ENCODE data around the gene SLC25A46.

SLC25A46 gene

DNA sequence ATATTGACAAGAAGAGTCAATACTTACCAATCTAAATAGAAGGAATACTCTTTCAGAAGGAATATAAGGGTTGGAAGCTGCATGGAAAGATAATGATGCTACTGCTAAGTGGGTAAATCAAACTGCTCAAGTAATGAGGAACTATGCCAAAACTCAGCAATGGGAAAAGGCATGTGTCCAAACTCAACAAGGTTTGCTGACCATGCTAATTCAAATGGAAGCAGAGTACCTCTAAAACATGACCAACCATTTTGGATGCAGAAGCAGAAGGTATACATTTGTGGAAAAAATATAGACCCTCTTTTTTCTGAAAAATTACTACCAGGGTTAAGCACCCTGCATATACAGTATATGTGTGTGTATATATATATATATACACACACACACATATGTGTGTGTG, 33.5 kb upstream of the SLC25A46 start:
- ATAC-seq (ENCODE audit: low read depth) (no peak), DNase-seq (ENCODE audit: low spot score) (no peak)
- Histone ChIP-seq H3K27me3 (ENCODE audit: insufficient read depth, poor library complexity, severe bottlenecking) (peaks cover 8% of the 10 kb centered on the region), H3K4me3 (ENCODE audit: severe bottlenecking) (no peak overlapping the region), H3K9me3 (ENCODE audit: severe bottlenecking) (no peaks in the 10 kb centered on the region), H3K27ac (ENCODE audit: poor library complexity, severe bottlenecking) (no peak overlapping the region), H3K4me1 (ENCODE audit: insufficient read depth, poor library complexity, severe bottlenecking) (no peaks in the 10 kb centered on the region), H3K36me3 (ENCODE audit: low read depth) (no peaks in the 10 kb centered on the region)
- TF ChIP-seq, protein P1, sequence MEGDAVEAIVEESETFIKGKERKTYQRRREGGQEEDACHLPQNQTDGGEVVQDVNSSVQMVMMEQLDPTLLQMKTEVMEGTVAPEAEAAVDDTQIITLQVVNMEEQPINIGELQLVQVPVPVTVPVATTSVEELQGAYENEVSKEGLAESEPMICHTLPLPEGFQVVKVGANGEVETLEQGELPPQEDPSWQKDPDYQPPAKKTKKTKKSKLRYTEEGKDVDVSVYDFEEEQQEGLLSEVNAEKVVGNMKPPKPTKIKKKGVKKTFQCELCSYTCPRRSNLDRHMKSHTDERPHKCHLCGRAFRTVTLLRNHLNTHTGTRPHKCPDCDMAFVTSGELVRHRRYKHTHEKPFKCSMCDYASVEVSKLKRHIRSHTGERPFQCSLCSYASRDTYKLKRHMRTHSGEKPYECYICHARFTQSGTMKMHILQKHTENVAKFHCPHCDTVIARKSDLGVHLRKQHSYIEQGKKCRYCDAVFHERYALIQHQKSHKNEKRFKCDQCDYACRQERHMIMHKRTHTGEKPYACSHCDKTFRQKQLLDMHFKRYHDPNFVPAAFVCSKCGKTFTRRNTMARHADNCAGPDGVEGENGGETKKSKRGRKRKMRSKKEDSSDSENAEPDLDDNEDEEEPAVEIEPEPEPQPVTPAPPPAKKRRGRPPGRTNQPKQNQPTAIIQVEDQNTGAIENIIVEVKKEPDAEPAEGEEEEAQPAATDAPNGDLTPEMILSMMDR (IDR thresholded peaks at IDR 0.05; ENCODE audit: poor library complexity, severe bottlenecking), result no peak

DNA sequence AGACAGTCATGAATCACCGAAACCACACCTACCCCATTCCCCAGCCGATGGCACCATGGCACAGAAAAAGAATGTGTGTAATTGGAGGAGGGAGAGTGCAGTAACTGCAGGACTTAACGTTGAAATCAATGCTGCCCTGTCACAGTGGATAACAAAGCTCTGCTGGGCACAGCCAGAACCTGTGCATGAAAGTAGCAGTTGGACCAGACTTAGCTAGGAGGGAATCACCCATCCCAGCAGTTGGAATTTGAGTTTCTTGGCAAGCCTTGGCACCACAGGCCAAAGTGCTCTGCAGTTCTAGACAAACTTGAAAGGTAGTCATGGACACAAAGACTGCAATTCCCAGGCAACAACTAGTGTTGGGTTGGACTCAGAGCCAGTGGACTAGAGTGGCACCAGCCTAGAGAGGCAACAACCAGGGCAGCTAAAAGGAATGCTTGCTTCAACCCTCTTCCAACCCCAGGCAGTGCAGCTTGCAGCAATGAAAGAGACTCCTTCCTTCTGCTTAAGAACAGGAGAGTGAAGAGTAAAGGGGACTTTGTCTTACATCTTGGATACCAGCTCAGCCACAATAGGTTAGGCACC, 31.5 kb upstream of the SLC25A46 start:
- TF ChIP-seq, protein P1 (IDR thresholded peaks at IDR 0.05; ENCODE audit: poor library complexity, severe bottlenecking), result no peak
- ATAC-seq (ENCODE audit: low read depth) (0 out of 3 replicates have a peak, but pooled peaks have one; percentile 54), DNase-seq (ENCODE audit: low spot score) (no peak)
- Histone ChIP-seq H3K4me1 (ENCODE audit: insufficient read depth, poor library complexity, severe bottlenecking) (no peaks in the 10 kb centered on the region), H3K9me3 (ENCODE audit: severe bottlenecking) (no peaks in the 10 kb centered on the region), H3K27me3 (ENCODE audit: insufficient read depth, poor library complexity, severe bottlenecking) (no peaks in the 10 kb centered on the region), H3K36me3 (ENCODE audit: low read depth) (no peaks in the 10 kb centered on the region), H3K4me3 (ENCODE audit: severe bottlenecking) (no peak overlapping the region), H3K27ac (ENCODE audit: poor library complexity, severe bottlenecking) (no peak overlapping the region)

DNA sequence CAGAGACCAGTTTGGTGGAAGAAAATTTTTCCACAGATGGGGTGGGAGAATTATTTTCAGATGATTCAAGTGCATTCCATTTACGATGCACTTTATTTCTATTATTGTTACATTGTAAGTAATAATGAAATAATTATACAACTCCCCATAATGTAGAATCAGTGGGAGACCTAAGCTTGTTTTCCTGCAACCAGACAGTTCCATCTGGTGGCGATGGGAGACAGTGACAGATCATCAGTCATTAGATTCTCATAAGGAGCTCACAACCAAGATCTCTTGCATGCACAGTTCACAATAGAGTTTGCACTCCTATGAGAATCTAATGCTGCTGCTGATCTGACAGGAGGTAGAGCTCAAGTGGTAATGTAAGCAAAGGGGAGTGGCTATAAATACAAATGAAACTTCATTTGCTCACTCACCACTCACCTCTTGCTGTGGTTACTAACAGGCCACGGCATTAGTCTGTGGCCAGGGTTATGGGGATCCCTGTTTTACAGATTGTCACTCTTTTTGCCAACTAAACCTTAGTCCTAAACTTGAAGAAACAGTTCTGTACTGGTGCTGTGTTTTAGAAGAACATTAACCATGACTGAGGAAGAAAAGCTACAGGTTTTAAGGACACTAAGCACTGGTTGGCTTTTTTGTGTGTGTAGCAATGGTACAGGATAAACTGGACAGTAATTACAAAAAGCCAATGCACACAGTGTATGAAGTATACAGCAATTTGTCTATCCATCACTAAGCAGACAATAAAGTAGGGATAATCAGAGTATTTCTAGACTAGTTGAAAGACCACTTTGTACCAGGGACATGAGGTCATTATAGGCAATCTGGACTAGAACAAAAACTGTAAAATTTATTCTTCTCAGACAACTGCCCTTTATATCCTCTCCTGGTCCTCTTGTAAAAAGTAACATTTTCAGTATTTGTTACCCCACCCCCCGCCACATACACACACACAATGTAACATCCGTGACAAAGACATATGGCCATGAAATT, 22.3 kb upstream of the SLC25A46 start:
- Histone ChIP-seq H3K27ac (ENCODE audit: poor library complexity, severe bottlenecking) (no peak overlapping the region), H3K4me1 (ENCODE audit: insufficient read depth, poor library complexity, severe bottlenecking) (no peaks in the 10 kb centered on the region), H3K36me3 (ENCODE audit: low read depth) (no peaks in the 10 kb centered on the region), H3K9me3 (ENCODE audit: severe bottlenecking) (no peaks in the 10 kb centered on the region), H3K27me3 (ENCODE audit: insufficient read depth, poor library complexity, severe bottlenecking) (peaks cover 6% of the 10 kb centered on the region), H3K4me3 (ENCODE audit: severe bottlenecking) (no peak overlapping the region)
- TF ChIP-seq, protein P1 (IDR thresholded peaks at IDR 0.05; ENCODE audit: poor library complexity, severe bottlenecking), result peak; percentile 22
- DNase-seq (ENCODE audit: low spot score) (no peak), ATAC-seq (ENCODE audit: low read depth) (no peak)

DNA sequence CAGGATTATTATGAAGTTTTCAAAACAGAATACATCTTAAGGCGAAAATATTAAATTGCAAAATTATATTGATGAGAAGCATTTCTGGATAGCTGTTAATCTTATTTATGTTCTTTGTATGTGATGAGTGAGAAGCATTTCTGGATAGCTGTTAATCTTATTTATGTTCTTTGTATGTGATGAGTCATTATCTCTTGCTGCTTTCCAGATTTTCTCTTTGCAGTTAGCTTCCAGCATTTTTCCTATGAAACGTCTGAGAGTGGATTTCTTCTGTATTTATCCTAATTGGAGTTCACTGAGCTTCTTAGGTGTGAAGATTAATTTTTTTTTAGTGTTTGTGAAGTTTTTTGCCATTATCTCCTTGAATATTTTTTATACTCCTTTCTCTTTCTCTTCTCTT, 20.5 kb upstream of the SLC25A46 start:
- no peaks in the 10 kb centered on the region for H3K36me3 ChIP-seq (ENCODE audit: low read depth)
- no peak for DNase-seq (ENCODE audit: low spot score)
- peaks cover 6% of the 10 kb centered on the region for H3K27me3 ChIP-seq (ENCODE audit: insufficient read depth, poor library complexity, severe bottlenecking)
- no peak overlapping the region for H3K4me3 ChIP-seq (ENCODE audit: severe bottlenecking)
- no peaks in the 10 kb centered on the region for H3K4me1 ChIP-seq (ENCODE audit: insufficient read depth, poor library complexity, severe bottlenecking)
- TF ChIP-seq, protein P1 (IDR thresholded peaks at IDR 0.05; ENCODE audit: poor library complexity, severe bottlenecking), result no peak
- no peak for ATAC-seq (ENCODE audit: low read depth)
- no peak overlapping the region for H3K27ac ChIP-seq (ENCODE audit: poor library complexity, severe bottlenecking)
- no peaks in the 10 kb centered on the region for H3K9me3 ChIP-seq (ENCODE audit: severe bottlenecking)
